Adrenal gland (tissue), 5 donors: ENCODE data around the gene ZWILCH.

Experiments
- CTCF ChIP-seq, 6 experiments: fragments of 450-650 bp in 4 of 6; fragments of 200-600 bp in 2 of 6; sonication (generic) in 1 of 6; IDR thresholded peaks; 1 replicate in 5 of 6; 2 replicates in 1 of 6; pipeline versions ENCODE4 v1.5.1 to v1.8.0; 2016 to 2021; ENCODE audit warnings: antibody characterized with exemption in 6 of 6, mild to moderate bottlenecking in 2 of 6, moderate library complexity in 1 of 6
- POLR2A ChIP-seq, 2 donors: fragments of 450-650 bp; IDR thresholded peaks; one replicate each; pipeline ENCODE4 v1.6.1; 2017; ENCODE audit warnings: antibody characterized with exemption in 2 of 2, mild to moderate bottlenecking in 2 of 2, moderate library complexity in 1 of 2
- donor health status: DM: no; HTN: no; CAD: no.

GRCh38 chr15:66498501-66499386 lies 6.4 kb upstream of the ZWILCH start:
- peak; percentile 30 to 53 (median 44) for TF ChIP-seq CTCF (IDR thresholded peaks at IDR 0.05)
- TF ChIP-seq POLR2A (IDR thresholded peaks at IDR 0.05) = no peak
